K562 (cell line): ENCODE results near the gene LTBP4. TPM values are rescaled to one million over a fixed set of nuclear protein-coding genes. Genes with fewer than 3 reads are reported as not detected.

ENCODE experiments used
- BACH1 ChIP-seq: fragments of 200-800 bp; sonication (Bioruptor generic); IDR thresholded peaks from 2 replicates; pipeline ENCODE4 v1.6.1; 2016; ENCODE audit warnings: missing genetic modification characterization, missing compliant biosample characterization
- ELF4 ChIP-seq: fragments of 450-650 bp; formaldehyde crosslinking; IDR thresholded peaks from 2 replicates; pipeline ENCODE4 v1.4.0; 2022; ENCODE audit warnings: missing genetic modification characterization
- EZH2 ChIP-seq: IDR thresholded peaks from 2 replicates; pipeline ENCODE4 v1.6.1; 2012; ENCODE audit warnings: low read depth, mild to moderate bottlenecking, inconsistent platforms, low read length, borderline replicate concordance
- FOXK1 ChIP-seq: sonication (generic); formaldehyde crosslinking; IDR thresholded peaks from 2 replicates; pipeline ENCODE4 v1.8.0; 2022; ENCODE audit warnings: missing genetic modification reagents, mild to moderate bottlenecking, borderline replicate concordance
- GATA2 ChIP-seq: sonication (generic); formaldehyde crosslinking; IDR thresholded peaks from 2 replicates; pipeline ENCODE4 v1.4.0; 2020; ENCODE audit warnings: mild to moderate bottlenecking, missing genetic modification reagents
- KDM1A ChIP-seq, 2 experiments: fragments of 450-650 bp; IDR thresholded peaks; 2 replicates each; pipeline ENCODE4 v1.6.1; 2016; ENCODE audit warnings: mild to moderate bottlenecking in 2 of 2
- MAFG ChIP-seq: fragments of 450-650 bp; conservative IDR thresholded peaks from 2 replicates; pipeline ENCODE4 v1.6.1; 2016; ENCODE audit warnings: missing genetic modification characterization, missing compliant biosample characterization
- PREB ChIP-seq: sonication (generic); formaldehyde crosslinking; IDR thresholded peaks from 2 replicates; pipeline ENCODE4 v1.8.1; 2023; ENCODE audit warnings: mild to moderate bottlenecking, missing genetic modification reagents
- PTBP1 ChIP-seq: fragments of 200-400 bp; formaldehyde crosslinking; IDR thresholded peaks from 2 replicates; pipeline ENCODE4 v1.6.1; 2017; ENCODE audit warnings: low read depth, low read length
- SAFB2 ChIP-seq: fragments of 200-400 bp; formaldehyde crosslinking; IDR thresholded peaks from 2 replicates; pipeline ENCODE4 v1.6.1; 2018; ENCODE audit warnings: borderline replicate concordance, low read length, low read depth, moderate library complexity; ENCODE audit not compliant: severe bottlenecking
- SMAD4 ChIP-seq: fragments of 250-450 bp; sonication (Bioruptor Pico); conservative IDR thresholded peaks from 2 replicates; pipeline ENCODE4 v1.8.0; 2021; ENCODE audit warnings: inconsistent platforms, mild to moderate bottlenecking, moderate library complexity
- XRCC3 ChIP-seq: fragments of 450-650 bp; IDR thresholded peaks from 2 replicates; pipeline ENCODE4 v1.6.1; 2017; ENCODE audit warnings: mild to moderate bottlenecking, moderate library complexity
- ZFP1 ChIP-seq: fragments of 450-650 bp; formaldehyde crosslinking; IDR thresholded peaks from 2 replicates; pipeline ENCODE4 v1.4.0; 2020; ENCODE audit warnings: mild to moderate bottlenecking, mixed read lengths
- ZNF232 ChIP-seq: sonication (generic); formaldehyde crosslinking; IDR thresholded peaks from 2 replicates; pipeline ENCODE4 v1.8.0; 2022; ENCODE audit warnings: mild to moderate bottlenecking, missing genetic modification reagents
- ZNF280B ChIP-seq: fragments of 250-450 bp; sonication (Bioruptor Pico); IDR thresholded peaks from 2 replicates; pipeline ENCODE4 v1.5.1; 2021; ENCODE audit warnings: mild to moderate bottlenecking
- ZNF740 ChIP-seq, 3 experiments: fragments of 200-800 bp in 1 of 3; sonication (Bioruptor generic) in 1 of 3; sonication (generic) in 1 of 3; formaldehyde crosslinking in 1 of 3; IDR thresholded peaks; 2 replicates each; pipeline versions ENCODE4 v1.6.1 to v1.8.0; 2016 to 2022; ENCODE audit warnings: mild to moderate bottlenecking in 2 of 3, missing compliant biosample characterization in 2 of 3, missing genetic modification characterization in 2 of 3, missing genetic modification reagents in 1 of 3
- ZSCAN32 ChIP-seq: fragments of 450-650 bp; formaldehyde crosslinking; IDR thresholded peaks from 2 replicates; pipeline ENCODE4 v1.4.0; 2020; ENCODE audit warnings: mild to moderate bottlenecking, moderate library complexity
- polyA plus RNA-seq, 8 experiments: library from polyadenylated mRNA; depleted of rRNA in 4 of 8; stranded (reverse) in 5 of 8; unstranded in 3 of 8; fragments of >200 nt; fragmentation: Nextera tagmentation in 2 of 8; fragmentation: Illumina TruSeq in 1 of 8; extraction: Ambion mirVana in 2 of 8; extraction: Trizol in 1 of 8; gene quantifications; 2 replicates each; pipeline versions ENCODE4 v1.2.1 to v1.2.3, GENCODE V29; 2011 to 2014; ENCODE audit warnings: inconsistent platforms in 1 of 8, missing spikeins in 1 of 8
- total RNA-seq, 7 experiments: library from RNA; depleted of rRNA in 6 of 7; stranded (reverse); fragments of >200 nt in 6 of 7; fragmentation: Illumina TruSeq in 2 of 7; extraction: Trizol in 2 of 7; gene quantifications; 2 replicates each; pipeline versions ENCODE4 v1.2.1 to v1.2.3, GENCODE V29; 2011 to 2021; ENCODE audit warnings: low replicate concordance in 1 of 7
- TF ChIP-seq, protein P1 (sequence below): fragments of 250-450 bp; sonication (Bioruptor Pico); IDR thresholded peaks from 2 replicates; pipeline ENCODE4 v1.4.0; 2020

LTBP4 gene
- total and polyA plus RNA-seq, 9 of the 15 experiments (the other 6 are each of a cell fraction or from before 2014, with no cell fraction given): 0.35 to 160 (median 31.6) TPM

DNA sequence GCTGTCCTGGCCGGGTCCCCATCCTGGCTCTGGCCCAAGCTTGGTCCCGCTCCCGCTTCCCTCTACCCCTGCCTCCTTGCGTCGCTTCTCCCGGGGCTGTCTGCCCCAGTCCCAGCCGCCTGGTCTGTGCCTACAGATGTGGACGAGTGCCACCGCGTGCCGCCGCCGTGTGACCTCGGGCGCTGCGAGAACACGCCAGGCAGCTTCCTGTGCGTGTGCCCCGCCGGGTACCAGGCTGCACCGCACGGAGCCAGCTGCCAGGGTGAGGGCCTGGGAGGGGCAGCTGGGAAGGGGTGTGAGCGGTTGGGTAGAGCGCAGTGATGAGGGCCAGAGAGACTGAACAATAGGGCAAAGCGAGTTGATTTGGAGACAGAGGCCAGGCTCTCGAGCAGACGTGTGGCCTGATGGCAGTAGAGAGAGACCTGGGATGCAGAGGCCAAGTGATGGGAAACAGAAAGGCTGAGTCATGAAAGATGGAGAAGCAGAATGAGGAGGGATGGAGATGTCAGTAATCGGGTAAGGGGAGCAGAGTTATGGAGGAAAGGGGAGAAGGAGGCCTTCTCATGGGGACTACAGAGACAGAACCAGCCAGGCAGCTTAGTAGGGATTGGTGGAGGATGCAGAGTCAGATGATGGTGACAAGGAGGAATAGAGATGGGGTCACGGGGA is 9.4 kb downstream of the LTBP4 start (continued):
- TF ChIP-seq, protein P1, sequence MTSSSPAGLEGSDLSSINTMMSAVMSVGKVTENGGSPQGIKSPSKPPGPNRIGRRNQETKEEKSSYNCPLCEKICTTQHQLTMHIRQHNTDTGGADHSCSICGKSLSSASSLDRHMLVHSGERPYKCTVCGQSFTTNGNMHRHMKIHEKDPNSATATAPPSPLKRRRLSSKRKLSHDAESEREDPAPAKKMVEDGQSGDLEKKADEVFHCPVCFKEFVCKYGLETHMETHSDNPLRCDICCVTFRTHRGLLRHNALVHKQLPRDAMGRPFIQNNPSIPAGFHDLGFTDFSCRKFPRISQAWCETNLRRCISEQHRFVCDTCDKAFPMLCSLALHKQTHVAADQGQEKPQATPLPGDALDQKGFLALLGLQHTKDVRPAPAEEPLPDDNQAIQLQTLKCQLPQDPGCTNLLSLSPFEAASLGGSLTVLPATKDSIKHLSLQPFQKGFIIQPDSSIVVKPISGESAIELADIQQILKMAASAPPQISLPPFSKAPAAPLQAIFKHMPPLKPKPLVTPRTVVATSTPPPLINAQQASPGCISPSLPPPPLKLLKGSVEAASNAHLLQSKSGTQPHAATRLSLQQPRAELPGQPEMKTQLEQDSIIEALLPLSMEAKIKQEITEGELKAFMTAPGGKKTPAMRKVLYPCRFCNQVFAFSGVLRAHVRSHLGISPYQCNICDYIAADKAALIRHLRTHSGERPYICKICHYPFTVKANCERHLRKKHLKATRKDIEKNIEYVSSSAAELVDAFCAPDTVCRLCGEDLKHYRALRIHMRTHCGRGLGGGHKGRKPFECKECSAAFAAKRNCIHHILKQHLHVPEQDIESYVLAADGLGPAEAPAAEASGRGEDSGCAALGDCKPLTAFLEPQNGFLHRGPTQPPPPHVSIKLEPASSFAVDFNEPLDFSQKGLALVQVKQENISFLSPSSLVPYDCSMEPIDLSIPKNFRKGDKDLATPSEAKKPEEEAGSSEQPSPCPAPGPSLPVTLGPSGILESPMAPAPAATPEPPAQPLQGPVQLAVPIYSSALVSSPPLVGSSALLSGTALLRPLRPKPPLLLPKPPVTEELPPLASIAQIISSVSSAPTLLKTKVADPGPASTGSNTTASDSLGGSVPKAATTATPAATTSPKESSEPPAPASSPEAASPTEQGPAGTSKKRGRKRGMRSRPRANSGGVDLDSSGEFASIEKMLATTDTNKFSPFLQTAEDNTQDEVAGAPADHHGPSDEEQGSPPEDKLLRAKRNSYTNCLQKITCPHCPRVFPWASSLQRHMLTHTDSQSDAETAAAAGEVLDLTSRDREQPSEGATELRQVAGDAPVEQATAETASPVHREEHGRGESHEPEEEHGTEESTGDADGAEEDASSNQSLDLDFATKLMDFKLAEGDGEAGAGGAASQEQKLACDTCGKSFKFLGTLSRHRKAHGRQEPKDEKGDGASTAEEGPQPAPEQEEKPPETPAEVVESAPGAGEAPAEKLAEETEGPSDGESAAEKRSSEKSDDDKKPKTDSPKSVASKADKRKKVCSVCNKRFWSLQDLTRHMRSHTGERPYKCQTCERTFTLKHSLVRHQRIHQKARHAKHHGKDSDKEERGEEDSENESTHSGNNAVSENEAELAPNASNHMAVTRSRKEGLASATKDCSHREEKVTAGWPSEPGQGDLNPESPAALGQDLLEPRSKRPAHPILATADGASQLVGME (CRISPR knock-in tag): no peak
- 0 out of 2 replicates have a peak, but pooled peaks have one; percentile 24 for TF ChIP-seq ZNF740 (CRISPR knock-in tag; IDR thresholded peaks at IDR 0.05)
- no peak for TF ChIP-seq ZNF740 (tag; IDR thresholded peaks at IDR 0.05)
- TF ChIP-seq ZNF232 (CRISPR knock-in tag): no peak
- TF ChIP-seq GATA2 (CRISPR knock-in tag): no peak
- TF ChIP-seq ELF4 (CRISPR knock-in tag): peak; percentile 31; the same call in 1 of the 2 replicates
- no peak for TF ChIP-seq FOXK1 (CRISPR knock-in tag)
- TF ChIP-seq MAFG (tag): peak; percentile 59; the same call in 1 of the 2 replicates
- TF ChIP-seq PREB (CRISPR knock-in tag): no peak
- TF ChIP-seq ZFP1 (CRISPR knock-in tag): no peak
- TF ChIP-seq ZSCAN32 (CRISPR knock-in tag): no peak
- TF ChIP-seq XRCC3: no peak
- TF ChIP-seq EZH2: no peak
- no peak for TF ChIP-seq SAFB2
- TF ChIP-seq KDM1A (IDR thresholded peaks at IDR 0.05): peak; percentile 27 to 35; a peak in 2 of 4 replicates
- TF ChIP-seq BACH1 (tag): no peak
- no peak for TF ChIP-seq ZNF280B (CRISPR knock-in tag)
- no peak for TF ChIP-seq SMAD4 (CRISPR knock-in tag)
- TF ChIP-seq PTBP1: no peak
